HEK293 (cell line): ENCODE measurements around the gene WDR76.
A peak's percentile ranks its signal among the peaks of the same experiment; 100 is the strongest.

Experiments used
- CTCF ChIA-PET: fragments of 350-600 bp; formaldehyde crosslinking; extraction: SDS; loops from one replicate; lab custom pipeline; 2021; ENCODE audit warnings: antibody characterized with exemption; lab: Yijun Ruan, JAX
- POLR2A ChIA-PET: fragments of 300-600 bp; formaldehyde crosslinking; extraction: SDS; loops from one replicate; lab custom pipeline; 2020; ENCODE audit warnings: antibody characterized with exemption, inconsistent platforms; lab: Yijun Ruan, JAX
- H3K27ac ChIP-seq: fragments of 200-500 bp; sonication (Bioruptor generic); 2 replicates; pipeline ENCODE4 v1.5.1; 2014; ENCODE audit warnings: low read depth, low read length, control low read depth, inconsistent platforms; ENCODE audit errors: extremely low read depth
- H3K36me3 ChIP-seq, 2 experiments: fragments of 200-500 bp in 1 of 2; sonication (Bioruptor generic) in 1 of 2; 1 replicate in 1 of 2; 2 replicates in 1 of 2; pipeline ENCODE4 v1.5.1; 2014 to 2017; ENCODE audit warnings: inconsistent platforms in 2 of 2, low read length in 2 of 2; ENCODE audit not compliant: control insufficient read depth in 2 of 2, insufficient read depth in 1 of 2
- H3K4me1 ChIP-seq: fragments of 200-500 bp; sonication (Bioruptor generic); 2 replicates; pipeline ENCODE4 v1.5.1; 2014; ENCODE audit warnings: mild to moderate bottlenecking, low read length, inconsistent platforms; ENCODE audit not compliant: control insufficient read depth, insufficient read depth
- H3K4me3 ChIP-seq: 2 replicates; pipeline ENCODE4 v1.5.1; 2011; ENCODE audit warnings: low read depth, mild to moderate bottlenecking, control low read depth, low read length, moderate library complexity
- H3K9me3 ChIP-seq: fragments of 200-500 bp; sonication (Bioruptor generic); 2 replicates; pipeline ENCODE4 v1.5.1; 2014; ENCODE audit warnings: low read depth, low read length, inconsistent platforms; ENCODE audit not compliant: control insufficient read depth, insufficient read depth
- FEZF1 ChIP-seq: fragments of 450-650 bp; formaldehyde crosslinking; IDR thresholded peaks from 2 replicates; pipeline ENCODE4 v1.5.1; 2016; ENCODE audit warnings: missing biosample characterization, missing genetic modification characterization
- KLF10 ChIP-seq: fragments of 450-650 bp; IDR thresholded peaks from 2 replicates; pipeline ENCODE4 v1.5.1; 2018; ENCODE audit warnings: missing biosample characterization, mild to moderate bottlenecking, missing genetic modification characterization
- YY1 ChIP-seq: fragments of 450-650 bp; formaldehyde crosslinking; IDR thresholded peaks from 2 replicates; pipeline ENCODE4 v1.5.1; 2018; ENCODE audit warnings: missing biosample characterization, missing genetic modification characterization
- ZBTB17 ChIP-seq: fragments of 450-650 bp; formaldehyde crosslinking; IDR thresholded peaks from 2 replicates; pipeline ENCODE4 v1.5.1; 2016; ENCODE audit warnings: missing biosample characterization, missing genetic modification characterization
- ZFP3 ChIP-seq: fragments of 450-650 bp; formaldehyde crosslinking; IDR thresholded peaks from 2 replicates; pipeline ENCODE4 v1.5.1; 2016; ENCODE audit warnings: low read depth, missing biosample characterization, missing genetic modification characterization
- ZIC2 ChIP-seq: fragments of 450-650 bp; formaldehyde crosslinking; IDR thresholded peaks from 2 replicates; pipeline ENCODE4 v1.5.1; 2016; ENCODE audit warnings: missing biosample characterization, missing genetic modification characterization
- ZNF155 ChIP-seq: fragments of 450-650 bp; formaldehyde crosslinking; IDR thresholded peaks from 2 replicates; pipeline ENCODE4 v1.5.1; 2016; ENCODE audit warnings: missing biosample characterization, missing genetic modification characterization
- ZNF175 ChIP-seq: fragments of 450-650 bp; formaldehyde crosslinking; IDR thresholded peaks from 2 replicates; pipeline ENCODE4 v1.5.1; 2016; ENCODE audit warnings: missing biosample characterization, missing genetic modification characterization
- ZNF350 ChIP-seq: fragments of 450-650 bp; formaldehyde crosslinking; IDR thresholded peaks from 2 replicates; pipeline ENCODE4 v1.5.0; 2017; ENCODE audit warnings: missing biosample characterization, mild to moderate bottlenecking, missing genetic modification characterization
- ZNF423 ChIP-seq: fragments of 450-650 bp; formaldehyde crosslinking; IDR thresholded peaks from 2 replicates; pipeline ENCODE4 v1.5.1; 2016; ENCODE audit warnings: missing biosample characterization, missing genetic modification characterization
- ZNF548 ChIP-seq: fragments of 450-650 bp; formaldehyde crosslinking; IDR thresholded peaks from 2 replicates; pipeline ENCODE4 v1.5.1; 2016; ENCODE audit warnings: missing biosample characterization, missing genetic modification characterization
- ZNF560 ChIP-seq: fragments of 450-650 bp; formaldehyde crosslinking; IDR thresholded peaks from 2 replicates; pipeline ENCODE4 v1.5.1; 2017; ENCODE audit warnings: missing biosample characterization, missing genetic modification characterization, borderline replicate concordance
- ZNF626 ChIP-seq: fragments of 450-650 bp; sonication (Bioruptor Pico); formaldehyde crosslinking; IDR thresholded peaks from 2 replicates; pipeline ENCODE4 v1.5.1; 2018; ENCODE audit warnings: missing biosample characterization, missing genetic modification characterization, inconsistent platforms
- ZNF654 ChIP-seq: fragments of 450-650 bp; formaldehyde crosslinking; IDR thresholded peaks from 2 replicates; pipeline ENCODE4 v1.5.1; 2016; ENCODE audit warnings: low read depth, missing biosample characterization, missing genetic modification characterization
- ZNF776 ChIP-seq: fragments of 450-650 bp; formaldehyde crosslinking; IDR thresholded peaks from 2 replicates; pipeline ENCODE4 v1.5.0; 2017; ENCODE audit warnings: missing biosample characterization, missing genetic modification characterization, borderline replicate concordance
- ZNF777 ChIP-seq: fragments of 450-650 bp; formaldehyde crosslinking; IDR thresholded peaks from 2 replicates; pipeline ENCODE4 v1.5.1; 2017; ENCODE audit warnings: missing biosample characterization, missing genetic modification characterization, borderline replicate concordance
- ZSCAN16 ChIP-seq: fragments of 450-650 bp; formaldehyde crosslinking; IDR thresholded peaks from 2 replicates; pipeline ENCODE4 v1.5.1; 2016; ENCODE audit warnings: missing biosample characterization, missing genetic modification characterization
- TF ChIP-seq, protein P1 (sequence below): fragments of 450-650 bp; formaldehyde crosslinking; IDR thresholded peaks from 2 replicates; pipeline ENCODE4 v1.5.1; 2016; ENCODE audit warnings: missing biosample characterization, missing genetic modification characterization
- TF ChIP-seq, protein P2 (sequence below): IDR thresholded peaks from 2 replicates; pipeline ENCODE4 v1.6.1; 2011; ENCODE audit warnings: mild to moderate bottlenecking, low read depth, low read length, borderline replicate concordance
- TF ChIP-seq, protein P3 (sequence below): fragments of 450-650 bp; formaldehyde crosslinking; IDR thresholded peaks from 2 replicates; pipeline ENCODE4; 2016; ENCODE audit warnings: missing biosample characterization, missing genetic modification characterization
- TF ChIP-seq, protein P4 (sequence below): fragments of 450-650 bp; formaldehyde crosslinking; IDR thresholded peaks from 2 replicates; pipeline ENCODE4 v1.5.1; 2017; ENCODE audit warnings: missing biosample characterization, missing genetic modification characterization

Gene WDR76

DNA sequence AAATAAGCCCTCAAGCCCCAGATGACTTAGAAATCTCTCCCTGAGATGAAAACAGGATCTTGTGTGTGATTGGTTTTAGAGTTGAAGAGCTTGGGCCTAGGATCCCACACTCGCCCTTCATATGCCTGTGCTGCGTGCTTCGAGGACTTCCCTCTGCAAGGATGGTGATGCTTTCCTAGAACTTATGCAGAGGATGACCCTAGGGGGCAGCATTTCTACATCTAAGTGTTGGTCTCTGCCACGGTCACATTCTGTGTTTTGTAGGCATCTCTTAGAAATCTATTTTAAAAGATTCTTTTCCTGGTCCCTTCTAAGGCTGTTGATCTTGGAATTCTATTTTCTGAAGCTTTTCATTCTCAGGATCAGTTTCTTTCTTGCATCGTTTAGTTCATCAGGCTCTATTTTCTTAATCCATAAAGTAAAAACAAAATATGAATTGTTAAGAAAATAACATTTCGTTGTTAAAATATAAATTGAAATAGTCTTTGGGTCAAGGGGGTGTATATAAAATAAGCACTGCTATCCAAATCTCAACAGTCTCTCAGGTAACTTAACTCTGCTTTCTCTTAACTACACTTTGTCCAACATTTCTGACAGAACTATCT is 45.7 kb downstream of the WDR76 start:
- no peak overlapping the region for H3K4me3 ChIP-seq
- no peak for TF ChIP-seq ZNF777
- peak; percentile 42 for TF ChIP-seq ZNF654
- no peak overlapping the region for H3K27ac ChIP-seq
- POLR2A ChIA-PET = no interaction called here
- no peaks in the 10 kb centered on the region; the same call in 1 of the 2 replicates for H3K4me1 ChIP-seq
- H3K9me3 ChIP-seq = no peaks in the 10 kb centered on the region
- CTCF ChIA-PET = interaction anchor here (0.6 to 1.3 kb wide), 8 partner anchors 9 to 594 kb away, joined by 3 to 8 read pairs (median 4); no protein-coding TSS in a partner anchor
- peaks cover 0 to 56% of the 10 kb centered on the region in 2 experiments for H3K36me3 ChIP-seq

DNA sequence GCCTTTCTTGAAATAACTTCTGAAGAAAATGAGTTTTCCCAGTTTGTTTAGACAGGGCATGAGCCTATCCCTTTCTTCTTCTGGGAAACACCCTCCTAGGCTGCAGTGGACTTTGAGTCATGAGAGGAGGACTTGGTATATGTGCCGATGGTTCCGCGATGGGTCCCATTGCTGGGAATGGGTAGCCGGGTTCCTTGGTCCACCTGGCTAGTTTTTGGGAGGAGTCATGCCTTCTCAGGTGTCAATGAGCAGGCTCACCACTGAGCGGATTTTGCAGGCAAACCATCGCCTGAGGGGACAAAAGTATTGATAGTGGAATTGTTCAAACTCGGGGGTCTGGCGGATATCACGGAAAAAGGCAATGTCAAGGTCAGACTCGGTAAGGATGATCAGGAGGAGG is 46.8 kb downstream of the WDR76 start:
- TF ChIP-seq FEZF1 (tag by site-specific recombination) (no peak), ZFP3 (tag by site-specific recombination) (no peak), YY1 (tag by site-specific recombination) (no peak), ZNF423 (no peak), ZNF548 (tag by site-specific recombination) (no peak), ZNF776 (tag by site-specific recombination) (no peak), ZNF175 (tag by site-specific recombination) (no peak), ZNF155 (tag by site-specific recombination) (no peak), ZSCAN16 (tag by site-specific recombination) (no peak), ZNF626 (tag by site-specific recombination) (no peak), ZIC2 (tag by site-specific recombination) (no peak), ZBTB17 (tag by site-specific recombination) (no peak), KLF10 (no peak), ZNF350 (tag by site-specific recombination) (no peak), ZNF560 (no peak)
- TF ChIP-seq, protein P1, sequence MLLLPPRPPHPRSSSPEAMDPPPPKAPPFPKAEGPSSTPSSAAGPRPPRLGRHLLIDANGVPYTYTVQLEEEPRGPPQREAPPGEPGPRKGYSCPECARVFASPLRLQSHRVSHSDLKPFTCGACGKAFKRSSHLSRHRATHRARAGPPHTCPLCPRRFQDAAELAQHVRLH (tag by site-specific recombination) = no peak
- TF ChIP-seq, protein P2, sequence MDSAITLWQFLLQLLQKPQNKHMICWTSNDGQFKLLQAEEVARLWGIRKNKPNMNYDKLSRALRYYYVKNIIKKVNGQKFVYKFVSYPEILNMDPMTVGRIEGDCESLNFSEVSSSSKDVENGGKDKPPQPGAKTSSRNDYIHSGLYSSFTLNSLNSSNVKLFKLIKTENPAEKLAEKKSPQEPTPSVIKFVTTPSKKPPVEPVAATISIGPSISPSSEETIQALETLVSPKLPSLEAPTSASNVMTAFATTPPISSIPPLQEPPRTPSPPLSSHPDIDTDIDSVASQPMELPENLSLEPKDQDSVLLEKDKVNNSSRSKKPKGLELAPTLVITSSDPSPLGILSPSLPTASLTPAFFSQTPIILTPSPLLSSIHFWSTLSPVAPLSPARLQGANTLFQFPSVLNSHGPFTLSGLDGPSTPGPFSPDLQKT = no peak
- TF ChIP-seq, protein P3, sequence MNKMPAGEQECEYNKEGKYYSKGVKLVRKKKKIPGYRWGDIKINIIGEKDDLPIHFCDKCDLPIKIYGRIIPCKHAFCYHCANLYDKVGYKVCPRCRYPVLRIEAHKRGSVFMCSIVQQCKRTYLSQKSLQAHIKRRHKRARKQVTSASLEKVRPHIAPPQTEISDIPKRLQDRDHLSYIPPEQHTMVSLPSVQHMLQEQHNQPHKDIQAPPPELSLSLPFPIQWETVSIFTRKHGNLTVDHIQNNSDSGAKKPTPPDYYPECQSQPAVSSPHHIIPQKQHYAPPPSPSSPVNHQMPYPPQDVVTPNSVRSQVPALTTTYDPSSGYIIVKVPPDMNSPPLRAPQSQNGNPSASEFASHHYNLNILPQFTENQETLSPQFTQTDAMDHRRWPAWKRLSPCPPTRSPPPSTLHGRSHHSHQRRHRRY = no peak
- TF ChIP-seq, protein P4, sequence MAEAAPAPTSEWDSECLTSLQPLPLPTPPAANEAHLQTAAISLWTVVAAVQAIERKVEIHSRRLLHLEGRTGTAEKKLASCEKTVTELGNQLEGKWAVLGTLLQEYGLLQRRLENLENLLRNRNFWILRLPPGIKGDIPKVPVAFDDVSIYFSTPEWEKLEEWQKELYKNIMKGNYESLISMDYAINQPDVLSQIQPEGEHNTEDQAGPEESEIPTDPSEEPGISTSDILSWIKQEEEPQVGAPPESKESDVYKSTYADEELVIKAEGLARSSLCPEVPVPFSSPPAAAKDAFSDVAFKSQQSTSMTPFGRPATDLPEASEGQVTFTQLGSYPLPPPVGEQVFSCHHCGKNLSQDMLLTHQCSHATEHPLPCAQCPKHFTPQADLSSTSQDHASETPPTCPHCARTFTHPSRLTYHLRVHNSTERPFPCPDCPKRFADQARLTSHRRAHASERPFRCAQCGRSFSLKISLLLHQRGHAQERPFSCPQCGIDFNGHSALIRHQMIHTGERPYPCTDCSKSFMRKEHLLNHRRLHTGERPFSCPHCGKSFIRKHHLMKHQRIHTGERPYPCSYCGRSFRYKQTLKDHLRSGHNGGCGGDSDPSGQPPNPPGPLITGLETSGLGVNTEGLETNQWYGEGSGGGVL (tag by site-specific recombination) = no peak
- POLR2A ChIA-PET = no interaction called here
- no peaks in the 10 kb centered on the region for H3K9me3 ChIP-seq
- no peak overlapping the region for H3K27ac ChIP-seq
- H3K36me3 ChIP-seq = peaks cover 0 to 59% of the 10 kb centered on the region in 2 experiments
- CTCF ChIA-PET = interaction anchor here (0.6 to 1.1 kb wide), 2 partner anchors 16 to 296 kb away, joined by 3 to 8 read pairs; no protein-coding TSS in a partner anchor
- H3K4me3 ChIP-seq = no peak overlapping the region
- no peaks in the 10 kb centered on the region for H3K4me1 ChIP-seq
